NT2/D1 (cell line): ENCODE results near the gene EVI2B.

Experiments used
- YY1 ChIP-seq: IDR thresholded peaks from 2 replicates; pipeline ENCODE4 v1.6.1; 2011; ENCODE audit not compliant: insufficient read length, insufficient read depth
- ZNF274 ChIP-seq: IDR thresholded peaks from 2 replicates; pipeline ENCODE4 v1.6.1; 2011; ENCODE audit warnings: mild to moderate bottlenecking, low read depth, low read length

- TF ChIP-seq YY1 = no peak
- no peak for TF ChIP-seq ZNF274
Measured at GRCh38 chr17:31321966-31322365, 8.1 kb upstream of the EVI2B start.
